GM18505 (cell line): ENCODE results near the gene SEMA4D.

Experiments used
- ATAC-seq: cut with Tn5 transposase; IDR thresholded peaks from one replicate; pipeline ENCODE4 v1.9.1; 2021; ENCODE audit not compliant: unreplicated experiment
- POLR2A ChIP-seq: IDR thresholded peaks from 4 replicates; pipeline ENCODE4 v1.6.1; 2011; ENCODE audit warnings: borderline replicate concordance; ENCODE audit not compliant: insufficient read depth, insufficient read length; ENCODE audit errors: extremely low read depth

Gene SEMA4D

DNA sequence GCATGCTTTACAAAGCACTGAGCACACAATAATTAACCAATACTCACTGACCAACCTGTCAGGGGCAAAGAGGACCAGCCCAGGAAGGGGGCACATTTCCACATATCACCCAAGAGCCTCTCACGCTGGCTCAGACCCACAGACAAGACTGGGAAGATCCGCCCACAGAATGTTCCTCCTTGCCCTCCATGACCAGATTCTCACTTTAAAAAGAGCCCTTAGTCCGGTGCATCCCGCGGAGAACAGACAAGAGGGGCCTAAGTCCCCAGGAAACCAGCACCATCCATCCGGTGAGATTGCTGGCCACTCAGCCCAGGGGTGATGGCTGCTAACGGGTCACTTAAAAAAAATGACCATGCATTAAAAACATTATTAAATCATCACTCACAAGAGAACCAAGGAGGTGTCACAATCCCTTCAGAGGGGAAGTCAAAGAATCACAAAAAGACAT lies 32.9 kb downstream of the SEMA4D start:
- no peak for TF ChIP-seq POLR2A
- ATAC-seq: no peak

GRCh38 chr9:89464300-89464901 lies 33.5 kb downstream of the SEMA4D start:
- ATAC-seq: peak; percentile 34

GRCh38 chr9:89462817-89463683 lies 34.9 kb downstream of the SEMA4D start:
- ATAC-seq: no peak
- no peak for TF ChIP-seq POLR2A

More at GRCh38 chr9:89464300-89464901, 33.5 kb downstream of the SEMA4D start:
- no peak for TF ChIP-seq POLR2A

- ATAC-seq: no peak
- no peak for TF ChIP-seq POLR2A
These were observed 35.7 kb downstream of the SEMA4D start for GRCh38 chr9:89462199-89462598.

DNA sequence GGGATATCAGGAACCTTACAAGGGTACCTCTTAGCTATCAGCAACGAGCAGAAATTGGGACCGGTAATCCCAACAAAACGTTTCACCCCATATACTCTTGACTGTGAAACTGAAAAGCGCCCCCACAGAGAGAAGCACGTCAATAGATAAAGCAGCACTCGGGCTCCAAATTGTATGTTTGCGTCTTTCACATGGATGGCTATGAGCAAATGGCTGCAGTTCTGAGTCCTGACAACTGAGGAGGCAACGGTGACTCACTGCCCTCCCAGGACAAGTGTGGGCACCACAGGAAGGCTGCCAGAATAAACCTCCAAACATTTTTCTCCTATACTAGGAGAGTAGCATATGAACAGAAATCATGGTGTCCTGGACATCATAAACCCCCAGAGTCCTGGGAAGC lies 36.6 kb downstream of the SEMA4D start:
- ATAC-seq: no peak
- no peak for TF ChIP-seq POLR2A

- TF ChIP-seq POLR2A: no peak
- no peak for ATAC-seq
These were observed 37.4 kb downstream of the SEMA4D start for GRCh38 chr9:89460551-89460950.

DNA sequence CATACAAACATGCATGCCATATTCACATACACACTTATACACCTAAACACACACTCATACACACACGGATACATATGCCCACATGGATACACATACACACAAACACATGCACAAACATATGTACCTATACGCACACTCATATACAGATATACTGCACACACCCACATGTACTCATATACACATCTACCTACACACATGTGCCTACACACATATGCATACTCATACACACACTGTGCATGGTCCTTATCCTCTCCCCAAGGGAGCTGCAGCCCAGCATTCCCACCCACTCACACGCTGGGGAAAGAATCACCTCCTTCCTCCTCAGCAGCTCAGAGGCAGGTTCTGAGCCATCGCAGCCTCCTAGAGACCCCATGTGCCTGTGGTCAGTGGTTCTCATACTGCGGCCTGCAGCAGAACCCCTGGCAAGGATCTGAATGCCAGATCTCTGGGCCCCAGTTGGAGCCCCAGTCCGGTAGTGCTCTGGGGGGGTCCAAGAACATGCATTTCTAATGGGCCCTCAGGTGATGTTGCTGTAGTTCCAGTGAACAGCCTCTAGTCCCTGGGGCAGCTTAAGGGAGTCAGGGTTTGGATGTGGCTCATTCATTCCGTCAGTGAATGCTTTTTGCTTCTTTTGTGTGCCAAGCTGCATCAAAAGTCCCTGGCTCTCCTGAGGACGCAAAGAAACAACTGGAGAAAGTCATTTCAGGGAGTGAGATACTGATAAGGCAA lies 39.0 kb downstream of the SEMA4D start:
- no peak for TF ChIP-seq POLR2A
- ATAC-seq: no peak

GRCh38 chr9:89457376-89457855 lies 40.5 kb downstream of the SEMA4D start:
- ATAC-seq: no peak
- TF ChIP-seq POLR2A: no peak

DNA sequence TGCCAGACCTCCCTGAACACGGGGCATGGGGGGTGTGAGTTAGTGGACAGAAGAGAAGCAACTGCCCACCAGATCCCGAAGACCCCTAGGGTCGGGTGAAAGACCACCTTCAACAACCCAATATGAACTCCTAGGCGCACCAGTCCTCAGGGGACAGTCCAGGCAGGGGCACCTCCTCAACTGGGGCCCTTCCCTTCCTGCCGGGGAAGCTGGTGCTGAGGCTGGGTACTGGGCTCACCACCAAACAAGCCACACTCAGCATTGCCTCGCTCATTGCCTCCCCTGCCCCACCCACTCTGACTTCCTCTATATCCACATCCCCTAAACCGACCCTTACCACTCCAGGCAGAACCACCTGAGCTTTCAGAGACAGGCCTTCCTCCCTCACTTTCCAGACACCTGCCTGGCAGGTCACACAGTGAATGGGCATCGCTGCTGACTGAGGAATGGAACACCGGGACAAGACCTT lies 42.5 kb downstream of the SEMA4D start:
- no peak for TF ChIP-seq POLR2A
- no peak for ATAC-seq

DNA sequence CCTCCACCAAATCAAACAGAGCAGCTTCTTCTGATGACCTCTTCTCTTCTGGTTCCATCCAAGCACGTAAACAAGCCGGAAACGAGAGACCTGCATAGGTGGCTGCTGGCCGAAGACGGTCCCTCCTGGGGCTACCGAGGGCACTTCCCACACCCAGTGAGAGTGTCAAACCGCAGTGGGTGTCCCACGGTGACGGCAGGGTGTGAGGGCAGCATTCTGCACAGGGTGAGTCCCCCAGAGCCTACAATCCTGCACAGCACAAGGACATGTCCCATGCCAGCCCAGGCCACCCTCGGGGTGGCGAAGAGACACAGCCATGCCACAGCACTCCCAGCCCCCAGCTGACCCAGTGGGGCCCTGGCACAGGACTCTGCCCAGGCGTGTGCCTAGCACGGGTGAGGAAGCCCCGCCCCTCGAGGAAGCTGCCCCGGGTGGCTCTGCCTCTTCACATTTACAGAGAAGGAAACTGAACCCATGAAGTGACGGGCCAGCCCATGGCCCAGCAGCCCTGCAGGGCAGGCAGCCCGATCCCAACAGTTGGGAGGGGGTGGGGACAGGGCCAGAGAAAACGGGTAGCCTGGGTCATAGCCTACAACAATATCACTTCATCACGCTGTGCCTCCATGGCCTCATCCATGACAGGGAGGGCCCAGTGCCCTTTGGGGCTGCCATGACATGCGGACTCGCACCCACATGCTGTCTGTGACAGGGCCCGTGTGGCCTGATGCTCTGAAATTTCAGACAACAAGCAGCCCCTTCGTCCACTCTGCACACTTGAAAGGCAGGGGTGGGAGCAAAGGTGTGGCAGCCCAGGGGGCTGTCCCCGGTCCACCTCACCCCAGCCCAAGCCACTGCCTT lies 43.2 kb downstream of the SEMA4D start:
- no peak for ATAC-seq
- TF ChIP-seq POLR2A: peak; percentile 16

DNA sequence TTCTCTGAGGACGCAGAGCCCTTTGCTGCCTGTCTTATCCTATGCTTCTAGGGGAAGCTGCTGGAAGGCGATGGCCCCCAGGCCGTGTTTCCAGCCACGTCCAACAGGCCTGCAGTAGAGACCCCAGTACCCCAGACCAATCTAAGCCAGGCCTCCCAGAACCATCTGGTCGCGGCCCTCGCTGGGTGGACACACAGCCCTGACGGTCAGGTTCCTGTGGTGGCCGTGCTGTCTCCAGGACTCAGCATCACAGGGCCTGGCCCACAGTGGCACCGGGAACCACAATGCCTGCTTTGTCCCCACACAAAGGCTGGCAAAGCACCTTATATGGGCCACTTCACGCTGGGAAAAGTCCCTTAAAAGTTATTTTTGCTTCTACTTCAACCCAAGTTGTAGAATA lies 44.5 kb downstream of the SEMA4D start:
- TF ChIP-seq POLR2A: no peak

GRCh38 chr9:89452561-89452960 lies 45.4 kb downstream of the SEMA4D start:
- TF ChIP-seq POLR2A: no peak
- no peak for ATAC-seq

More for the DNA sequence above, 44.5 kb downstream of the SEMA4D start:
- no peak for ATAC-seq
